Hematopoietic multipotent progenitor cell treated with erythropoietin and hydrocortisone succinate and interleukin-3 and kit ligand, for 15 days (in vitro differentiated cells): ENCODE data around the gene AP1AR.

Experiments
- DNase-seq: peaks from one replicate; pipeline ENCODE4 v3.0.0-alpha.2; 2015; ENCODE audit warnings: low spot score

AP1AR gene

GRCh38 chr4:112222219-112222955 lies 9.2 kb upstream of the AP1AR start:
- no peak for DNase-seq

- DNase-seq, result no peak
These were observed 6.4 kb upstream of the AP1AR start for GRCh38 chr4:112225157-112225556.

GRCh38 chr4:112230879-112231778 lies 458 bp upstream of the AP1AR start:
- DNase-seq, result peak; percentile 96

GRCh38 chr4:112234952-112235609 lies 3.5 kb downstream of the AP1AR start:
- peak; percentile 68 for DNase-seq

GRCh38 chr4:112236040-112236439 lies 4.5 kb downstream of the AP1AR start:
- DNase-seq, result no peak

GRCh38 chr4:112238833-112239232 lies 7.2 kb downstream of the AP1AR start:
- DNase-seq, result no peak

- DNase-seq, result no peak
These were observed 13.8 kb downstream of the AP1AR start for GRCh38 chr4:112245383-112245782.

GRCh38 chr4:112247021-112247420 lies 15.4 kb downstream of the AP1AR start:
- no peak for DNase-seq

GRCh38 chr4:112251019-112251643 lies 19.5 kb downstream of the AP1AR start:
- DNase-seq, result no peak

- DNase-seq, result no peak
These were observed 20.6 kb downstream of the AP1AR start for GRCh38 chr4:112252234-112252633.

- DNase-seq, result no peak
These were observed 21.9 kb downstream of the AP1AR start for GRCh38 chr4:112253382-112254000.

- DNase-seq, result no peak
These were observed 25.5 kb downstream of the AP1AR start for GRCh38 chr4:112257098-112257497.

GRCh38 chr4:112266823-112267222 lies 35.2 kb downstream of the AP1AR start:
- no peak for DNase-seq

GRCh38 chr4:112270051-112270450 lies 38.5 kb downstream of the AP1AR start:
- DNase-seq, result no peak

- DNase-seq, result no peak
These were observed 39.2 kb downstream of the AP1AR start for GRCh38 chr4:112270640-112271421.

- no peak for DNase-seq
These were observed 40.7 kb downstream of the AP1AR start for GRCh38 chr4:112272292-112272691.

- no peak for DNase-seq
These were observed 43.4 kb downstream of the AP1AR start for GRCh38 chr4:112274959-112275358.

GRCh38 chr4:112276113-112276512 lies 44.5 kb downstream of the AP1AR start:
- no peak for DNase-seq

GRCh38 chr4:112277220-112277619 lies 45.6 kb downstream of the AP1AR start:
- DNase-seq, result no peak

- DNase-seq, result no peak
These were observed 46.3 kb downstream of the AP1AR start for GRCh38 chr4:112277705-112278448.
